NB4 (cell line): Measurements from ENCODE around the gene GPRIN1.
"Not testable (repeated sequence)": the region's sequence is repeated elsewhere in the genome, so short reads cannot be mapped to it uniquely, and the experiment has no call there.

Source experiments
- DNase-seq: peaks from one replicate; pipeline ENCODE4 v3.0.0; 2010; ENCODE audit warnings: low read depth
- H3K4me3 ChIP-seq: one replicate; pipeline ENCODE4 v1.5.1; 2011; ENCODE audit warnings: mild to moderate bottlenecking, low read depth, low read length, moderate library complexity
- MYC ChIP-seq: IDR thresholded peaks from 2 replicates; pipeline ENCODE4 v1.6.1; 2011; ENCODE audit warnings: low read depth, low read length
- POLR2A ChIP-seq: IDR thresholded peaks from 2 replicates; pipeline ENCODE4 v1.6.1; 2011; ENCODE audit warnings: mild to moderate bottlenecking; ENCODE audit not compliant: insufficient read length; ENCODE audit errors: extremely low read depth
- TF ChIP-seq, protein P1 (sequence below): IDR thresholded peaks from 2 replicates; pipeline ENCODE4 v1.6.1; 2011; ENCODE audit warnings: low read depth, low read length
- TF ChIP-seq, protein P2 (sequence below): IDR thresholded peaks from one replicate; pipeline ENCODE4 v1.5.1; 2012; ENCODE audit warnings: low read depth, low read length

The GPRIN1 gene

DNA sequence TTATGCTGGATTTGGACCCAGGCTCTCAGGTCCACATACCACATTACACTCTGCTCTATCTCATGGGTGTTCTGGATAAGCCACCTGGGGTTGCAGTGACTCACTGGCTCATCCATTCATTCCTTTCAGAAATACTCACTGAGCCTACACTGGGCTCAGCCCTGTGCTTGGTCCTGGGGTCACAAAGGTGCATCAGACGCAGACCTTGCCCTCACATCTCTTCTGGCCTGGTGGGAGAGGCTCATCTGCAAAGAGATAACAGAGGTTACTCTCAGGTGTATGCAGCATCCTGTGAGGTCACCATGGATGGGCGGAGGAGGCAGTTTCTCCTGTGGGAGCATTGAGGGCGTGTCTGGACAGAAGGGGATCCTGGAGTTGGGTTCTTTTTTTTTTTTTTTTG is 48.7 kb downstream of the GPRIN1 start:
- no peak overlapping the region for H3K4me3 ChIP-seq
- no peak for TF ChIP-seq POLR2A
- TF ChIP-seq, protein P1, sequence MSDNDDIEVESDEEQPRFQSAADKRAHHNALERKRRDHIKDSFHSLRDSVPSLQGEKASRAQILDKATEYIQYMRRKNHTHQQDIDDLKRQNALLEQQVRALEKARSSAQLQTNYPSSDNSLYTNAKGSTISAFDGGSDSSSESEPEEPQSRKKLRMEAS, result no peak
- DNase-seq, result no peak

DNA sequence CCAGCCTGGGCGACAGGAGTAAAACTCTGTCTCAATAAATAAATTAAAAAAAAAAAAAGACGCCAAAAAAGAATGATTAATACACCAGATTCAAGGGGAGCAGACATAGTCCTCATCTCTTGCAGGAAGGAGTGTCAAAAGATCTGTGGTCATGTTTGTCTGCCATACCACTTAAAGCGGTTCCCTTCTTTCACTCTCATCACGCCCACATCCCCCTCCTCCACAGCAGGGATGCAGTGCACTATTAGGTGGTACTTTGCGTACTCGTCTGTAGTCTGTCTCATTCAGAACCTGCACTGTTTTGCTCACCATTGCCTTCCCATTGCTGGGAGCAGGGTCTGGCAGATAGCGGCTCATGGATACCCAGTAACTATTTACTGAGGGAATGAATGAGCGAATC is 49.6 kb downstream of the GPRIN1 start:
- H3K4me3 ChIP-seq, result no peak overlapping the region
- no peak for DNase-seq
- TF ChIP-seq MYC, result no peak
- TF ChIP-seq, protein P2, sequence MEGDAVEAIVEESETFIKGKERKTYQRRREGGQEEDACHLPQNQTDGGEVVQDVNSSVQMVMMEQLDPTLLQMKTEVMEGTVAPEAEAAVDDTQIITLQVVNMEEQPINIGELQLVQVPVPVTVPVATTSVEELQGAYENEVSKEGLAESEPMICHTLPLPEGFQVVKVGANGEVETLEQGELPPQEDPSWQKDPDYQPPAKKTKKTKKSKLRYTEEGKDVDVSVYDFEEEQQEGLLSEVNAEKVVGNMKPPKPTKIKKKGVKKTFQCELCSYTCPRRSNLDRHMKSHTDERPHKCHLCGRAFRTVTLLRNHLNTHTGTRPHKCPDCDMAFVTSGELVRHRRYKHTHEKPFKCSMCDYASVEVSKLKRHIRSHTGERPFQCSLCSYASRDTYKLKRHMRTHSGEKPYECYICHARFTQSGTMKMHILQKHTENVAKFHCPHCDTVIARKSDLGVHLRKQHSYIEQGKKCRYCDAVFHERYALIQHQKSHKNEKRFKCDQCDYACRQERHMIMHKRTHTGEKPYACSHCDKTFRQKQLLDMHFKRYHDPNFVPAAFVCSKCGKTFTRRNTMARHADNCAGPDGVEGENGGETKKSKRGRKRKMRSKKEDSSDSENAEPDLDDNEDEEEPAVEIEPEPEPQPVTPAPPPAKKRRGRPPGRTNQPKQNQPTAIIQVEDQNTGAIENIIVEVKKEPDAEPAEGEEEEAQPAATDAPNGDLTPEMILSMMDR, result no peak
- TF ChIP-seq, protein P1, result no peak
- no peak for TF ChIP-seq POLR2A

DNA sequence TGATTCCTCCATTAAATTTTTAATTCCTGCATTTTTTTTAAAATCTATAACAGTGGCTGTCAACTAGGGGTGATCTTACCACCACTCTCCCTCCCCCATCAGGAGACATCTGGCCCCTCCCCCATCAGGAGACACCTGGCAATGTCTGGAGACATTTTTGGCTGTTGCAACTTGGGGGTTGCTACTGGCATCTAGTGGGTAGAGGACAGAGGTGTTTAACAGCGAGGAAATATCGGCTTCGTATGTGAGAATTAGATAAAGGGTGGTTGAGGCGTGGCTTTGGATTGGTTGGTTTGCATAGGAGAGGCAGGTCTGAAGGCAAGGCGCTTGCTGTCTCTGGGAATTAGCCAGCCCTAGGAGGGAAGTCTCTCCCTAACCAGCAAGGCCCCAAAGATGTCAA is 50.3 kb downstream of the GPRIN1 start:
- TF ChIP-seq MYC, result no peak
- TF ChIP-seq, protein P1, result no peak
- TF ChIP-seq, protein P2, result no peak
- TF ChIP-seq POLR2A, result no peak
- no peak for DNase-seq
- no peak overlapping the region for H3K4me3 ChIP-seq

DNA sequence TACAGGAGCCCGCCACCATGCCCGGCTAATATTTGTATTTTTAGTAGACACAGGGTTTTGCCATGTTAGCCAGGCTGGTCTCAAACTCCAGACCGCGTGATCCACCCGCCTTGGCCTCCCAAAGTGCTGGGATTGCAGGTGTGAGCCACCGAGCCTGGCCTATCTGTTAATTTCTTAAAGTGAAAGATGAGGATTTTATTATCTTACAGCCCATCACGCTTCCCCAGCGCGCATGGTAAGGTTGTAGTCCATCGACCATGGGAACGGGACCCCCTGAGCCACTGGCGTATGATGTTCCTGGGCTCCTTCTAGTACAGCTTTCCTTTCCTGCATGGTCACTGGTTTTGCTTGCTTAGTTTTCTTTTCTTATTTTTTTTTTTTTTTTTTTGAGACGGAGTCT is 52.1 kb downstream of the GPRIN1 start:
- no peak for DNase-seq
- TF ChIP-seq POLR2A, result no peak
- TF ChIP-seq, protein P1, result no peak
- TF ChIP-seq MYC, result no peak
- TF ChIP-seq, protein P2, result no peak
- H3K4me3 ChIP-seq, result no peak overlapping the region

DNA sequence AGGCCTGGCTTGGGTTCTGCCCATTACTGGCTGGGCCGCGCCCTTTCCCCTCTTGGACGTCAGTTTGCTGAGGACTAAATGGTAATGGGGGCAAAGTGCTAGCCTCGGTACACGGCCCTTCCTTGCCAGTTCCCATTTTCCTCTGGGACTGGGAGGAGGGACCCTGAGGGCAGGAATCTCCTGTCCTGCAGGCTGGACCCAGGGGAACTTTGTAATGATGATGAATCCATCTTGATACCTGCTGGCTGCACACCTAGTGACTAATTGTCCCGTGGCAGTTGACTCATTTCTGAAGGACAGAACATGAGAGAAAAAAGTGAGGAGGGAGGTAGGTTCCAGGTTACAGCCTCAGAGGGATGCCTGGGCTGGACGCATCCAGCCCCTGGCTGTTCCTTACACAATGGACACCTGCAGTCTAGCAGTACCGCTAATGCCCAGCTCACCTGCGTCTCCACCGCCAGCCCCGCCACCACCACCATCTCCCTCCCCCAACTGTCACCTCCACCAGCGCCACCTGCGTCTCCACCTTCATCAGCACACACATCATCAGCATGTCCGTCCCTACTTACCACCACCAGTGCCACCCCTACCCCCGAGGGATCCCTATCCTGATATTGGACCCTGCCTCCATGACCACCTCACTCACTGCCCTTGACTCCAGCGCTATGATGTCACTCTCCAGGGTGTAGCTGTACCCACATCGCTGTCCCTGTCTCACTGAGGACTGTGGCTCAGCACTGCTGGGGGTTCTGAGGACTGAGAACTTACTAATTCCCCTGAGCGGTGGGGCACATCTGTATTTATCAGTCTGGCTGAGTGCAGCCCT is 56.5 kb downstream of the GPRIN1 start:
- no peak for DNase-seq
- no peak overlapping the region for H3K4me3 ChIP-seq
- TF ChIP-seq POLR2A (no peak), MYC (no peak)
- TF ChIP-seq, protein P2, result no peak
- TF ChIP-seq, protein P1, result no peak

DNA sequence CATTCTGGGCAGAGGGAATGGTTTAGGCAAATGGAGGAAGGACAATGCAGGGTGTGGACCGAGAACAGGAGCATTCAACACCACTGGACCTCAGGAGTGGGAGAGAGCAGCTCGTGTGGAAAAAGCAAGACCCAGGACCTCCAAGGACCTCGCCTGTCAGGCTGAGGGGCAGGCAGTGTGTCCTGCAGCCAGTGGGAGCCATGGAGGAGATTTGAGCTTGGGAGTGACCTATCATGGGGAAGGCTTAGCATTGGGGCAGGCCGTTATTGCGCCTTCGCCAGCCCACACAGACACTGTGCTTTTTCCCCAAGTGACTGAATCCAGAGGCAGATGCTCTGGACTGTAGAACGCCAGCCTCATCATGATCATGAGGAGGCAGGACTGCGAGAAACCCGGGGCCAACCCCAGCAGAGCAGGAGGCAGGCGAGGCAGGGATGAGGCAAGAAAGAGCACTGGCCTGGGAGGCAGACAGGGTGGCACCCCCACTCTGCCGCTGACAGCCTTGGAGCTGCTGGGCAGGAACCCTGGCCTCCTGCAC is 57.6 kb downstream of the GPRIN1 start:
- H3K4me3 ChIP-seq, result no peak overlapping the region
- TF ChIP-seq, protein P2, result no peak
- TF ChIP-seq MYC, result no peak
- no peak for TF ChIP-seq POLR2A
- no peak for DNase-seq

DNA sequence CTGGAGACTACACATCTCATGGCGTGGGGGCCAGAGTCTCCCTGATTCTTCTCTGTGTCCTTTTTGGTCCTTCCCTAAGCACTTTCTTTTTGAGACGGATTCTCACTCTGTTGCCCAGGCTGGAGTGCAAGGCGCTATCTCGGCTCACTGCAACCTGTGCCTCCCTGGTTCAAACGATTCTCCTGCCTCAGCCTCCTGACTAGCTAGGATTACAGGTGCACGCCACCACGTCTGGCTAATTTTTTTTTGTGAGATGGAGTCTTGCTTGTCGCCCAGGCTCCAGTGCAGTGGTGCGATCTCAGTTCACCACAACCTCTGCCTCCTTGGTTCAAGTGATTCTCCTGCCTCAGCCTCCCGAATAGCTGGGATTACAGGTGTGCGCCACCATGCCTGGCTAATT is 59.0 kb downstream of the GPRIN1 start:
- DNase-seq, H3K4me3 ChIP-seq: not testable (repeated sequence)
